H9 (cell line): ENCODE measurements around the gene GGA2. TPM values are rescaled to one million over a fixed set of nuclear protein-coding genes. Genes with fewer than 3 reads are reported as not detected.

ENCODE experiments used
- DNase-seq: peaks from one replicate; pipeline ENCODE4 v3.0.0-alpha.2; 2017
- H2AFZ ChIP-seq: one replicate; pipeline ENCODE4 v1.6.1; 2013; ENCODE audit warnings: mild to moderate bottlenecking, low read length, control low read depth, moderate library complexity
- H2AK5ac ChIP-seq: 2 replicates; pipeline ENCODE4 v1.6.1; 2013; ENCODE audit warnings: low read length, control low read depth, mixed read lengths; ENCODE audit not compliant: insufficient read length
- H2BK120ac ChIP-seq: one replicate; pipeline ENCODE4 v1.6.1; 2013; ENCODE audit warnings: low read depth, mild to moderate bottlenecking, low read length, control low read depth, inconsistent platforms; ENCODE audit not compliant: poor library complexity, severe bottlenecking
- H2BK12ac ChIP-seq: 2 replicates; pipeline ENCODE4 v1.6.1; 2013; ENCODE audit warnings: low read length, control low read depth, mixed read lengths, low read depth; ENCODE audit not compliant: insufficient read length
- H2BK15ac ChIP-seq: 2 replicates; pipeline ENCODE4 v1.6.1; 2013; ENCODE audit warnings: low read depth, low read length, control low read depth
- H2BK20ac ChIP-seq: one replicate; pipeline ENCODE4 v1.6.1; 2013; ENCODE audit warnings: low read depth, mild to moderate bottlenecking, low read length, control low read depth, inconsistent platforms; ENCODE audit not compliant: poor library complexity, severe bottlenecking
- H2BK5ac ChIP-seq: 2 replicates; pipeline ENCODE4 v1.6.1; 2013; ENCODE audit warnings: low read length, control low read depth, mixed read lengths; ENCODE audit not compliant: insufficient read length
- H3K14ac ChIP-seq: 2 replicates; pipeline ENCODE4 v1.6.1; 2013; ENCODE audit warnings: low read length, control low read depth; ENCODE audit not compliant: insufficient read depth
- H3K18ac ChIP-seq: 2 replicates; pipeline ENCODE4 v1.6.1; 2013; ENCODE audit warnings: low read depth, mild to moderate bottlenecking, mixed read lengths, low read length, control low read depth; ENCODE audit not compliant: insufficient read length
- H3K23ac ChIP-seq: 2 replicates; pipeline ENCODE4 v1.6.1; 2013; ENCODE audit warnings: low read length, control low read depth, mixed read lengths, low read depth; ENCODE audit not compliant: insufficient read length
- H3K23me2 ChIP-seq: 2 replicates; pipeline ENCODE4 v1.6.1; 2013; ENCODE audit warnings: low read depth, mild to moderate bottlenecking, mixed read lengths, low read length, control low read depth; ENCODE audit not compliant: insufficient read length, poor library complexity, severe bottlenecking
- H3K27ac ChIP-seq: 2 replicates; pipeline ENCODE4 v1.5.1; 2013; ENCODE audit warnings: low read length, control low read depth, mixed read lengths, low read depth; ENCODE audit not compliant: insufficient read length
- H3K27me3 ChIP-seq: 2 replicates; pipeline ENCODE4 v1.6.1; 2013; ENCODE audit warnings: low read length, control low read depth, inconsistent platforms; ENCODE audit not compliant: insufficient read depth
- H3K4ac ChIP-seq: 2 replicates; pipeline ENCODE4 v1.6.1; 2013; ENCODE audit warnings: low read depth, mild to moderate bottlenecking, control low read depth, inconsistent platforms, low read length, moderate library complexity
- H3K4me1 ChIP-seq: 2 replicates; pipeline ENCODE4 v1.6.1; 2013; ENCODE audit warnings: low read length, control low read depth, inconsistent platforms; ENCODE audit not compliant: insufficient read depth
- H3K4me2 ChIP-seq: 2 replicates; pipeline ENCODE4 v1.6.1; 2013; ENCODE audit warnings: low read length, control low read depth, mixed read lengths; ENCODE audit not compliant: insufficient read length, insufficient read depth
- H3K56ac ChIP-seq: 2 replicates; pipeline ENCODE4 v1.6.1; 2013; ENCODE audit warnings: low read depth, mild to moderate bottlenecking, mixed read lengths, low read length, control low read depth; ENCODE audit not compliant: insufficient read length
- H3K79me1 ChIP-seq: 2 replicates; pipeline ENCODE4 v1.6.1; 2013; ENCODE audit warnings: low read depth, mild to moderate bottlenecking, moderate library complexity, low read length, control low read depth, inconsistent platforms; ENCODE audit not compliant: insufficient read depth, poor library complexity, severe bottlenecking
- H3K79me2 ChIP-seq: 2 replicates; pipeline ENCODE4 v1.6.1; 2013; ENCODE audit warnings: low read length, control low read depth, inconsistent platforms; ENCODE audit not compliant: insufficient read depth
- H3K9ac ChIP-seq: 2 replicates; pipeline ENCODE4 v1.6.1; 2013; ENCODE audit warnings: low read length, control low read depth, mixed read lengths; ENCODE audit not compliant: insufficient read length; ENCODE audit errors: extremely low read depth
- H3K9me3 ChIP-seq: one replicate; pipeline ENCODE4 v1.6.1; 2013; ENCODE audit warnings: low read depth, low read length, inconsistent platforms; ENCODE audit not compliant: control insufficient read depth
- H3T11ph ChIP-seq: one replicate; pipeline ENCODE4 v1.6.1; 2013; ENCODE audit warnings: mild to moderate bottlenecking, low read length, control low read depth, inconsistent platforms
- H4K20me1 ChIP-seq: one replicate; pipeline ENCODE4 v1.6.1; 2013; ENCODE audit not compliant: control insufficient read depth, insufficient read length, insufficient read depth
- H4K5ac ChIP-seq: 2 replicates; pipeline ENCODE4 v1.6.1; 2013; ENCODE audit warnings: low read depth, mild to moderate bottlenecking, mixed read lengths, low read length, control low read depth; ENCODE audit not compliant: insufficient read length
- H4K8ac ChIP-seq: replicated peaks from 2 replicates; pipeline ENCODE4 v1.6.1; 2013; ENCODE audit warnings: low read length, control low read depth, mixed read lengths, low read depth; ENCODE audit not compliant: insufficient read length
- H4K91ac ChIP-seq: 2 replicates; pipeline ENCODE4 v1.6.1; 2013; ENCODE audit warnings: low read depth, mild to moderate bottlenecking, moderate library complexity, mixed read lengths, low read length, control low read depth; ENCODE audit not compliant: insufficient read length
- H3K27ac Mint-ChIP-seq, 3 experiments: 2 replicates in 2 of 3; 3 replicates in 1 of 3; pipeline ENCODE4 v1.8.0; 2020 to 2021; ENCODE audit warnings: mixed read lengths in 3 of 3, mild to moderate bottlenecking in 1 of 3, moderate library complexity in 1 of 3
- H3K27me3 Mint-ChIP-seq: 2 replicates; pipeline ENCODE4 v1.8.0; 2021; ENCODE audit warnings: low read depth, mild to moderate bottlenecking, moderate library complexity, mixed read lengths
- H3K36me3 Mint-ChIP-seq, 3 experiments: 2 replicates in 2 of 3; 3 replicates in 1 of 3; pipeline ENCODE4 v1.8.0; 2020 to 2021; ENCODE audit warnings: low read depth in 3 of 3, mixed read lengths in 3 of 3; ENCODE audit not compliant: insufficient read depth in 1 of 3
- H3K4me1 Mint-ChIP-seq, 2 experiments: 2 replicates each; pipeline ENCODE4 v1.8.0; 2020; ENCODE audit warnings: mixed read lengths in 2 of 2
- H3K4me3 Mint-ChIP-seq, 2 experiments: 2 replicates in 1 of 2; 3 replicates in 1 of 2; pipeline ENCODE4 v1.8.0; 2020 to 2021; ENCODE audit warnings: mild to moderate bottlenecking in 2 of 2, mixed read lengths in 2 of 2, moderate library complexity in 1 of 2
- H3K9me3 Mint-ChIP-seq, 2 experiments: 2 replicates in 1 of 2; 3 replicates in 1 of 2; pipeline ENCODE4 v1.8.0; 2020; ENCODE audit warnings: mild to moderate bottlenecking in 2 of 2, mixed read lengths in 2 of 2, moderate library complexity in 1 of 2
- WGBS: extraction: QIAGEN DNeasy Blood & Tissue Kit; methylation state at CpG from one replicate; pipeline ENCODE4 v1.1.7; 2013; ENCODE audit warnings: missing lambda C conversion rate, low lambda C conversion rate, mixed read lengths; ENCODE audit not compliant: insufficient read length; ENCODE audit errors: extremely low coverage; 5-methylcytosine and 5-hydroxymethylcytosine counted together
- total RNA-seq: library from RNA; stranded (reverse); gene quantifications from 2 replicates; pipeline ENCODE4 v1.2.1, GENCODE V29; 2021
- TF ChIP-seq, protein P1 (sequence below): fragments of 200-600 bp; sonication (generic); conservative IDR thresholded peaks from 3 replicates; pipeline ENCODE4 v1.8.0; 2021; ENCODE audit warnings: antibody characterized with exemption, mild to moderate bottlenecking

The GGA2 gene
- total RNA-seq, 1 experiment from 2014 or later, result 143 TPM

DNA sequence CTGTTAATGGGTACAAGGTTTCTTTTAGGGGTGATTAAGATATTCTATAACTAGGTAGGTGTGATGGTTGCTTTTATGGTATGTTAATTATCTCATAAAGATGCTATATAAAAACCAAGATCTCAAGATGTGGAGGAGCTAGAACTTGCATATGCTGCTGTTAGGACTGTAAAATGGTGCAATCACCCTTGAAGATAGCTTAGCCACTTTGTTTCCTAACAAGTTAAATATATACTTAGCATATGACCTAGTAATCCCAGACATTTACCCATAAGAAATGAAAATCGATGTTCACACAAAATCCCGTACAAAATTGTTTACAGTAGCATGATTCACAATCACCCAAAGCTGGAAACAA is 25.1 kb downstream of the GGA2 start:
- H3K23ac ChIP-seq, result no peak overlapping the region
- H3K4ac ChIP-seq, result no peak overlapping the region
- no peak overlapping the region for H2BK5ac ChIP-seq
- H3K79me1 ChIP-seq, result no peaks in the 10 kb centered on the region
- H3K9me3 ChIP-seq, result no peaks in the 10 kb centered on the region
- Mint-ChIP-seq H3K27ac (no peak overlapping the region), H3K4me1 (no peaks in the 10 kb centered on the region), H3K36me3 (peaks cover 64 to 94% (median 92%) of the 10 kb centered on the region in 3 experiments; a peak in 6 of 7 replicates), H3K9me3 (no peaks in the 10 kb centered on the region), H3K4me3 (no peak overlapping the region), H3K27me3 (no peaks in the 10 kb centered on the region)
- no peak overlapping the region for H2BK12ac ChIP-seq
- H2AFZ ChIP-seq, result no peak overlapping the region
- no peaks in the 10 kb centered on the region for H3K27me3 ChIP-seq
- no peak overlapping the region for H2BK120ac ChIP-seq
- no CpG with 5 or more reads among the region's 2 CpGs for WGBS
- no peak overlapping the region for H2BK15ac ChIP-seq
- H4K5ac ChIP-seq, result no peak overlapping the region
- H2AK5ac ChIP-seq, result no peak overlapping the region
- no peak overlapping the region for H3K18ac ChIP-seq
- no peak overlapping the region for H3K4me2 ChIP-seq
- H3K4me1 ChIP-seq, result no peaks in the 10 kb centered on the region
- H3K56ac ChIP-seq, result no peak overlapping the region
- DNase-seq, result no peak
- no peaks in the 10 kb centered on the region for H4K20me1 ChIP-seq
- no peak overlapping the region for H3K27ac ChIP-seq
- H3T11ph ChIP-seq, result no peak overlapping the region
- H2BK20ac ChIP-seq, result no peak overlapping the region
- H3K79me2 ChIP-seq, result no peaks in the 10 kb centered on the region
- no peaks in the 10 kb centered on the region for H3K23me2 ChIP-seq
- H3K9ac ChIP-seq, result no peak overlapping the region
- H3K14ac ChIP-seq, result no peak overlapping the region
- H4K8ac ChIP-seq, result no peak overlapping the region
- H4K91ac ChIP-seq, result no peak overlapping the region
- TF ChIP-seq, protein P1, sequence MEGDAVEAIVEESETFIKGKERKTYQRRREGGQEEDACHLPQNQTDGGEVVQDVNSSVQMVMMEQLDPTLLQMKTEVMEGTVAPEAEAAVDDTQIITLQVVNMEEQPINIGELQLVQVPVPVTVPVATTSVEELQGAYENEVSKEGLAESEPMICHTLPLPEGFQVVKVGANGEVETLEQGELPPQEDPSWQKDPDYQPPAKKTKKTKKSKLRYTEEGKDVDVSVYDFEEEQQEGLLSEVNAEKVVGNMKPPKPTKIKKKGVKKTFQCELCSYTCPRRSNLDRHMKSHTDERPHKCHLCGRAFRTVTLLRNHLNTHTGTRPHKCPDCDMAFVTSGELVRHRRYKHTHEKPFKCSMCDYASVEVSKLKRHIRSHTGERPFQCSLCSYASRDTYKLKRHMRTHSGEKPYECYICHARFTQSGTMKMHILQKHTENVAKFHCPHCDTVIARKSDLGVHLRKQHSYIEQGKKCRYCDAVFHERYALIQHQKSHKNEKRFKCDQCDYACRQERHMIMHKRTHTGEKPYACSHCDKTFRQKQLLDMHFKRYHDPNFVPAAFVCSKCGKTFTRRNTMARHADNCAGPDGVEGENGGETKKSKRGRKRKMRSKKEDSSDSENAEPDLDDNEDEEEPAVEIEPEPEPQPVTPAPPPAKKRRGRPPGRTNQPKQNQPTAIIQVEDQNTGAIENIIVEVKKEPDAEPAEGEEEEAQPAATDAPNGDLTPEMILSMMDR, result no peak
